ENCODE results near the gene PTPRA.
A peak's percentile ranks its signal among the peaks of the same experiment; 100 is the strongest.
"Not testable (repeated sequence)": the region's sequence is repeated elsewhere in the genome, so short reads cannot be mapped to it uniquely, and the experiment has no call there.

Gene PTPRA

DNA sequence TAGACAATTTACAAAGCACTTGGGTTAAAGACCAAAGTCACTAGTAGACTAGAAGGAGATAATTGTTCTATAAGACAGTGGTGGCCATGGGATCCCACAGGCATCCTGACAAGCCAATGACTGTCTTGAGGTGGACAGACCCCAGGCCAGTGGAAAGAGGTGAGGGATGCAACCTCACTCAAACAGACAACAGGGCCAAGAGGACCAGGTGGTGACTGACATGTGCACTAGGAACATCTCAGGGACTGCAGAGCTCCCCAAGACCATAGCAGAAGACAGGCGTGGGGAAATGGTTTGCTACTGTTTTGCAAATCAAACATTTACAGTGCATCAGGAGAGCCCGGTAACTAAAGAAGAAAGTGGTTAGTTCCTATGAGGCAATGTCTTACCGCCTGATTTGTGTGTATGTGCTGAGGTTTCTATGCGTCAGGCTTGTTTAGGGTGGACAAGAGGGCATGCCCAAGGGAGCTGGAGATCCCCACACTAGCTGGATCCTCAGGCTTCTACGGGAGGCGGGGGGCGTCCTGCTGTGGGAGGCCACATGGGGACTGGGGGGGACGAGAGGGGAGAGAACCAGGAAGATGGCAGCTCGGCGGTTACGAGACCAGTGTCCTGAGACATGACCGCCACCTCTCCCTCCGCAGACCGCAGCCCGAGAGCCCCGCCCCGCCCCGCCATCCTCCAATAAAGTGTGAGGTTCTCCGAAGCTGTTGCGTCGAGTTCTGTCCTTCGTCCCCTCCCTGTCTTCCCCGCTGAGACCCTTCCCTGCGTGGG, 171.9 kb downstream of the PTPRA start:
- peak; percentile 59 for DNase-seq (ENCODE audit: low read depth)

DNA sequence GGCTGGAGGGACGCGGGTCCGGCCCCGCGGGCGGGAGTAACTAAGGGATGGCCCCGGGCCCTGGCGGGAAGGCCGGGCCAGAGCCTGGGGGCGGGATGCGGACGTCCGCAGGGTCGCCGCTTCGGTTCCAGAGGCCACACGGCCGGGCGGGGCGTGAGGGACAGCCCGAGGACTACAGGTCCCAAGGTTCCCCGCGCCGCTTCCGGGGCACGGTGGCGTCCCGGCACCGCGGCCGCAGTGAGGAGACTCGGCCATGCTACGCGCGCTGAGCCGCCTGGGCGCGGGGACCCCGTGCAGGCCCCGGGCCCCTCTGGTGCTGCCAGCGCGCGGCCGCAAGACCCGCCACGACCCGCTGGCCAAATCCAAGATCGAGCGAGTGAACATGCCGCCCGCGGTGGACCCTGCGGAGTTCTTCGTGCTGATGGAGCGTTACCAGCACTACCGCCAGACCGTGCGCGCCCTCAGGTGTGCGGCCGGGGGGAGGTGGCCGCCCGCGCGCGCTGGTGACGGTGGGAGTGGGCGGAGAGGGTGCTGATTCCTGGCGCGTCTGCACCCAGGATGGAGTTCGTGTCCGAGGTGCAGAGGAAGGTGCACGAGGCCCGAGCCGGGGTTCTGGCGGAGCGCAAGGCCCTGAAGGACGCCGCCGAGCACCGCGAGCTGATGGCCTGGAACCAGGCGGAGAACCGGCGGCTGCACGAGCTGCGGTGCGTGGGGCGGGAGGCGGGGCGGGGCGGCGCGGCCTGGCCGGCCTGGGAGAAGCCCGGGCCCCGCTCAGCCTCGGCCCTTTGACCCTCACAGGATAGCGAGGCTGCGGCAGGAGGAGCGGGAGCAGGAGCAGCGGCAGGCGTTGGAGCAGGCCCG, 172.8 kb downstream of the PTPRA start, which contains the start of gene MRPS26:
Gene MRPS26 (plus strand): TSS at position 237 of the 861 bp plus-strand sequence. CDS start 17 bp downstream, at position 254.
- peak; percentile 63 for DNase-seq (ENCODE audit: low read depth)

GRCh38 chr20:3046677-3047462, 173.6 kb downstream of the PTPRA start:
- no peak for DNase-seq (ENCODE audit: low read depth)

- DNase-seq (ENCODE audit: low read depth) = no peak
Measured at GRCh38 chr20:3047486-3048419, 174.5 kb downstream of the PTPRA start.

DNA sequence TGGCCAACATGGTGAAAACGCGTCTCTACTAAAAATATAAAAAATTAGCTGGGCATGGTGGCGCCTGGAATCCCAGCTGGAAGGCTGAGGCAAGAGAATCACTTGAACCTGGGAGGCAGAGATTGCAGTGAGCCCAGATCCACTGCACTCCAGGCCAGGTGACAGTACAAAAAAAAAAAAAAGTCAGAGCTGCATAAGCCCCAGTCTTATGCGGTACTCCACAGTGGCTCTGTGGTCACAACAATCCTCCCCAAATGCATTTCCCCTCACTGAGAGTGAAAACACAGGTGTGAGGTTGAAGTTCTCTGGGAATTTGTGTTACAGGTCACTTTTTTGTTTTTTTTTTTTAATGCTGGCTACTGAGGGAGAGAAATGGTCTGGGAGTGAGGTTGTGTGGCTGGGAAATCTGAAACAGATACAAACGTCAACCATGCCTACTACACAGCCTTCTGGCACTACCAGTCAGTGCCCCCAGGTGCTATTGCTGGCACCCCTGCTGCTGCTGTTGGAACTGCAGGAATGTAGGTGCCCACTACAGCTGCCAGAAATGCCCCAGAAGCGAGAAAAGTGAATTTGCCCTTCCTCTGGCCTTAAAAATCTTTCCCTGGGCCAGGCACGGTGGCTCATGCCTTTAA, 178.2 kb downstream of the PTPRA start:
- DNase-seq (ENCODE audit: low read depth) = no peak

DNA sequence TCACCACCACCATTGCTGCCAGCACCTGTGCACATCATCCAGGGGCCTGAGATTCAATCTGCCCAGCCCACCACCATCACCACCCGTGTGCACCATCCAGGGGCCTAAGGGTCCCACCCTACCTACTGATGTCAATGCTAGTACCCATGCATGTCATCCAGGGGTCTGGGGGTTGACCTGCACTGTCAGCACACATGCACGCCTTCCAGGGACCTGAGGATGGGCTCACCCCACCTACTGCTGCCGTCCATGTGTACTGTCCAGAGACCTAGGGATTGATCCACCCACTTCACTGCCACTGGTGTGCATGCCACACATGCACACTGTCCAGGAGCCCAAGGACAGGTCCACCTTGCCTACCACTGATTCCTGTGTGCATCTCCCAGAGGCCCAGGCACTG, 186.2 kb downstream of the PTPRA start:
- DNase-seq (ENCODE audit: low read depth) = no peak

DNA sequence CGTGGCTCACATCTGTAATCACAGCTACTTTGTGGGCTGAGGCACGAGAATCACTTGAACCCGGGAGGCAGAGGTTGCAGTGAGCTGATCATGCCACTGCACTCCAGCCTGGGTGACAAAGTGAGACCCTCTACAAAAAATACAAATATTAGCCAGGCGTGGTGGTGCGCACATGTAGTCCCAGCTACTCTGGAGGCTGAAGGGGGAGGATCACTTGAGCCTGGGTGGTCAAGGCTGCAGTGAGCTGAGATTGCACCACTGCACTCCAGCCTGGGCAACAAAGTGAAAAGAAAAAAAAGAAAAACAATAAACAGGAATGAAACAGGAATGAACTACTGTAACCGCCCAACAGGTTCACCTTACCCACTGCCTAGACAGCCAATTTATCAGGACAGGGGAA, 190.8 kb downstream of the PTPRA start:
- not testable (repeated sequence) for DNase-seq (ENCODE audit: low read depth)

GRCh38 chr20:3067139-3068014, 194.1 kb downstream of the PTPRA start:
- DNase-seq (ENCODE audit: low read depth) = no peak

DNA sequence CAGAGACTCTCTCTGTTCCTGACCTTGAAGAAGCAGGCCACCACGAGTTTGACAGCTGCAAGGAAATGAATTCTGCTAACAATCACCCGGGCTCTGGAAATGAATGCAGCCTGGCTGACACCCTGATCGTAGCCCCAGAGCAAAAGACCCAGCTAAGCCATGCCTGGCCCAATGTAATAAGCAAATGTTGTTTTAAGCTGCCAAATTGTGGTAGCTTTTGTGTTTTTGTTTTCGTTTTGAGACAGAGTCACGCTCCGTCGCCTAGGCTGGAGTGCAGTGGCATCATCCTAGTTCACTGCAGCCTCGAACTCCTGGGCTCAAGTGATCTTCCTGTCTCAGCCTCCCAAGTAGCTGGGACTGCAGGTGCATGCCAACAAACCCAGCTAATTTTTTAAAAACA, 194.8 kb downstream of the PTPRA start:
- DNase-seq (ENCODE audit: low read depth) = no peak

- DNase-seq (ENCODE audit: low read depth) = no peak
Measured at GRCh38 chr20:3068986-3069900, 196.0 kb downstream of the PTPRA start.

DNA sequence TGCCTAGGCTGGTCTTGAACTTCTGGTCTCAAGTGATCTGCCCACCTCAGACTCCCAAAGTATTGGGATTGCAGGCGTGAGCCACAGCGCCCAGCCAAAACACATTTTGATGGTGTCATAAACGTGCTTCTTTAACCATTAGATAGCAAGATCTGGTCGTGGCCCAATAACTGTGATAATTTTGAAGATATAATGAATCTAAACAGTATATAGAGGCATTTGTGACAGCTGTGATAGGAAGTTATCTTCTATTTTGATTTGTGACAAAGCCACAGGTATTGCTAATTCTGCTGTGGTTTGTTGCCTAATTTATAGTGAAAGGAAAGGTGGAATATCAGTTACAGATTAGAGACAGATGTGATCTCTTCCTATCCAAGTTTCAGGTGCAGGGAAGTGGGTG, 197.4 kb downstream of the PTPRA start:
- no peak for DNase-seq (ENCODE audit: low read depth)

DNA sequence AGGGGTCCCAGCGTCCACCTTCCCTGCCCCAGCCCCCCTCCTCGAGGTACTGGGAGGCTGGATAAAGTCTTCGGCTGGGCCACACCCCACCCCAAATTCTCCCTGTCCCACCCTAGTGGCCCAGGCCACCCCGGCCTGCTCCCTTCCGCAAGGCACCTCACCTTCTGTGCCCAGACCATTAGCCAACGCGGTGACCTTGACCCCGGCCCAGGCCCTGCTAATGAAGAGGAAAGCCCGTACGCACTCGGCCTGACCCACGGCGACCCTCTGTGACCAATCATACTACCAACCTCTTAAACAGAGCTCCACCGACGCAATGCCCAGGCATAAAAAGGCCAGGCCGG, 198.0 kb downstream of the PTPRA start:
- DNase-seq (ENCODE audit: low read depth) = no peak

DNA sequence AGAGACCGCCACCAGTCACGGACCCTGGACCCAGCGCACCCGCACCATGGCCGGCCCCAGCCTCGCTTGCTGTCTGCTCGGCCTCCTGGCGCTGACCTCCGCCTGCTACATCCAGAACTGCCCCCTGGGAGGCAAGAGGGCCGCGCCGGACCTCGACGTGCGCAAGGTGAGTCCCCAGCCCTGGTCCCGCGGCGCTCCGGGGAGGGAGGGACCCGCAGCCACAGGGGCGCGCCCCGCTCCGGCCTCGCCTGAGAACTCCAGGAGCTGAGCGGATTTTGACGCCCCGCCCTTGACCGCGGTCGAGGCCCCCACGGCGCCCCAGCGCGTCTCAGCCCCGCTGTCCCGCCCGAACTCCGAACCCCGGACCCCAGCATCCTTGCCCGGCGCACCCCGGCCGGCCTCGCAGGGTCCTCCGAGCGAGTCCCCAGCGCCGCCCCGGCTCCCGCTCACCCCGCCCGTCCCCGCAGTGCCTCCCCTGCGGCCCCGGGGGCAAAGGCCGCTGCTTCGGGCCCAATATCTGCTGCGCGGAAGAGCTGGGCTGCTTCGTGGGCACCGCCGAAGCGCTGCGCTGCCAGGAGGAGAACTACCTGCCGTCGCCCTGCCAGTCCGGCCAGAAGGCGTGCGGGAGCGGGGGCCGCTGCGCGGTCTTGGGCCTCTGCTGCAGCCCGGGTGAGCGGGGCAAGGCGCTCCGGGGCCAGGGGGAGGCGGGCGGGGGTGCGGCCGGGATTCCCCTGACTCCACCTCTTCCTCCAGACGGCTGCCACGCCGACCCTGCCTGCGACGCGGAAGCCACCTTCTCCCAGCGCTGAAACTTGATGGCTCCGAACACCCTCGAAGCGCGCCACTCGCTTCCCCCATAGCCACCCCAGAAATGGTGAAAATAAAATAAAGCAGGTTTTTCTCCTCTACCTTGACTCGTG, 198.6 kb downstream of the PTPRA start, which contains the start of gene OXT:
Gene OXT (plus strand): TSS at position 11 of the 920 bp plus-strand sequence. CDS start 36 bp downstream, at position 47.
- DNase-seq (ENCODE audit: low read depth) = no peak

DNA sequence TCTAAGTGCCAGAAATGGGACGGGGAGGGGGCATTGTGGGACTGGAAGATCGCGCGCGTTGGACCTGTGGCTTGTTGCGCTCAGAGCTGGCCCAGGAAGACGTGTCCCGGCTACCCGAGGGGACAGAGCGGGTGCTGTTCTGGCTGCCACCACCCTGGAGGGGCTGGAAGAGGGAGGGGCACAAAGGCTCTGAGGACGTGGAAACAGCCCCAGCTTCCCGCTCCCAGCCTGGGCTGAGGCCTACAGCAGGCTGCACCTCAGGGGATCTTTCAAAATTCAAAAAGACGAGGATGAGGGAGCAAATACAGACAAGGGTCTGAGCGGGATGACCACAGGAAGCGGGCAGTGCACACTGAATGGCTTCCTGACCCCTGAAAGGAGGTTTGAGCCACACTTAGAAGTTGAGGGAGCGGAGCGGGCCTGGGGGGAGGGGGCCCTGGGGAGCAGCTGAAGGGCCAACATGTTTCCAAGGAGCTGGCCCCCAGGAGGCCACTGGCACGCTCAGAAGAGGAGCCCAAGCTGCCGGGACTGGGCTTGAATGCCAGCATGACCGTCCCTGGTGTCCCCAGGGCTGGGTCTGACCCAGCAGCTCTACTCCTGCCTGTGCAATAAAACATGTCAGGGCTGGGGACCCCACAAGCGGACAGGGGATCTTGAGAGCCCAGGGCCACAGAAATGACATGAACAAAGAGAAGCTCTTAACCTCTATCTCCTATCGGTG, 199.4 kb downstream of the PTPRA start:
- DNase-seq (ENCODE audit: low read depth) = no peak

DNA sequence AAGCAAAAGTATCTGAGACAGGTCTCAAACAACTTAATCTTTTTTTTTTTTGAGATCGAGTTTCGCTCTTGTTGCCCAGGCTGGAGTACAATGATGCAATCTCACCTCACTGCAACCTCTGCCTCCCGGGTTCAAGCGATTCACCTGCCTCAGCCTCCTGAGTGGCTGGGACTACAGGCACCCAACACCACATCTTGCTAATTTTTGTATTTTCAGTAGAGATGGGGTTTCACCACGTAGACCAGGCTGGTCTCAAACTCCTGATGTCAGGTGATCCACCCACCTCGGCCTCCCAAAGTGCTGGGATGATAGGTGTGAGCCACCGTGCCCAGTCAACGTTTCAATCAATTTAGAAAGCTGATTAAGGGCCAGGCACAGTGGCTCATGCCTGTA, 200.0 kb downstream of the PTPRA start:
- DNase-seq (ENCODE audit: low read depth) = not testable (repeated sequence)

DNA sequence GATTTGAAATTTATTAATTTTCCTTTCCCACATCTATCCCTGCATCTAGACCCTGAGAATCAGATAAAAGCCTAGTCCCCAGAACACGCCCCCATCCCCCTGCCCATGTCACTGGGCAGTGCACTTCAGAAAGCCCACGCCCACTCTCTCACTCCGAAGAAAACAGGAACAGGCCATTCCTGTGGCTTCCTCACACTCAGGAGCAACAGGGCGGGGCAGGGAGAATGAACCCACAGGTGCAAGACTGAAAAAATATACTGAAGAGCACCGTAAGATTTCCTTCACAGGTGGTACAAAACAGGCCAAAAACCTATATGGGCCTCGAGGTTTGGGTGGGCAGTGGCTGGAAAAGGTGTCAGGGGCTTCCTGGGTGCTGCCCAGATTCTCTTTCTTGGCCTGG, 201.5 kb downstream of the PTPRA start:
- no peak for DNase-seq (ENCODE audit: low read depth)

DNA sequence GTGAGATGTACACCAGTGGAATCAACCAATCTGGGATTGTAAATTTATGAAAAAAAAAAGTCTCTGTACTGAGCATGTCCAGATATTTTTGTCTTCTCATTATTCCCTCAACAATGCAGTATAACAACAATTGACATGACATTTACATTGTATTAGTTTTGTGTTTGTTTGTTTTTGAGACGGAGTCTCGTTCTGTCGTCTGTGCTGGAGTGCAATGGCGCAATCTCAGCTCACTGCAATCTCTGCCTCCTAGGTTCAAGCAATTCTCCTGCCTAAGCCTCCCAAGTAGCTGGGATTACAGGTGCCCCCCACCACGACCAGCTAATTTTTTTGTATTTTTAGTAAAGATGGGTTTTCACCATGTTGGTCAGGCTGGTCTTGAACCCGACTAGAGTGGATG, 202.0 kb downstream of the PTPRA start:
- DNase-seq (ENCODE audit: low read depth) = not testable (repeated sequence)
